Activated T-cell treated with anti-CD3 and anti-CD28 coated beads, Interleukin-2, amount 50 U/mL, for 1 hour (primary cell): ENCODE data around the gene ACO2.

Source experiments
- DNase-seq: peaks from one replicate; pipeline ENCODE4 v3.0.0-alpha.2; 2020

Gene ACO2

DNA sequence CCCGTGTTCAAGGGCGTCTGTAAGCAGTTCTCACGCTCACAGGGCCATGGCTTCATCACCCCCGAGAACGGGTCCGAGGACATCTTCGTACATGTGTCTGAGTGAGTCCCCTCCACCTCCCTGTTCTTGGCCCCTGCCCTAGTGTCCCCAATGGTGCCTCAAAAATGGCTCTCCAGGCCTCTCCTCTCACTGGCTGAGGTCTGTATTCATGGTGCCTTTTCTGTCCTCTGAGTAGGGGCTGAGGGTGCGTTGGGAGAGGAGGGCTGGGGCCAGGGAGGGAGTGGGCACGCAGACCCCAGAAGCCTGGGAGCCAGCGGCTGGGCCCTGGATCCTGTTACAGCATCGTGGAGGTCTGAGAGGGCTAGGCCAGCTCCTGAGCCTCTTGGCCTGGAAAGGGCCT, 104.8 kb downstream of the ACO2 start:
- no peak for DNase-seq

DNA sequence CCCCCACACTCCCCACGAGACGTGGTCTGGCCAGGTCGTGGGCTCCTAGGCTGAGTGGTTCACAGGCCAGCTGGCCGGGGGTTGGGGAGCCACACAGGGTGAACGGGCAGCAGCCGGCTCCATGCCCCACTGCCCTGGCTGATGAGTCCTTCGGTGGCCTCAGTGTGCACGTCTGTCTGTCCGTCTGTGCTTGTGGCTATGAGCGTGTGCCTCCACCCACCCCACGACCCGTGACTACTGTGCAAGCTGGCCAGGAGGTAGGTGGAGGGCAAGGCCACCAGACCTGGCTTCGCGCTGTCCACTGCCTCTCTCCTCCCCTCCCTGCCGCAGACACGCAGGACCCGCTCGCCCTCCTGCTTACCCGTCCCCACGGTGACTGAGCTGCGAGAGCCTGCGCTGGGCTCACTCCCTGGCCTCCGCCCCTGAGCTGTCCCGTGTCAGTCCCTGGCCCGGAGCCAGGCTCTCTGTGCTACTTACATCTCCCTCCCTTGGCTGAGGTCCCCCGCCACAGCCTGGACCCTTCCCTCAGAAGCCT, 106.0 kb downstream of the ACO2 start:
- no peak for DNase-seq

DNA sequence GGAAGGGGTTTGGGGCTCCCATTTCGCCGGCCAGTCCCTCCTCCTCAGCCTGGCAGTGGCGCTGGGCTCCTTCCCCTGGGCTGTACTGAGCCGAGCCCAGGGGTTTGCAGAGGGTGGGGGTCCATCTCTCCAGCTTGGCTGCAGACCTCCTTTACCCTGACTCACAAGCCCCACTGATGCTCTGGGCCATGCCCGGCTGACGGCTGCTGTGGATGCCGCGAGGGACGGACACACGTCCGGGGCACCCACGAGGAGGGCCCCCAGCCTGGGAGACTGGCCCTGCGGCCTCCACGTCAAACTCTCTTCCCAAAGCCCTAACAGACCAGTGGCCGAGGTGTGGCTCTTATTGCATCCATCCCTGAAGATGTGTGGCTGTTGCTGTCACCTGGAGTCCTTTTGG, 106.6 kb downstream of the ACO2 start:
- no peak for DNase-seq

DNA sequence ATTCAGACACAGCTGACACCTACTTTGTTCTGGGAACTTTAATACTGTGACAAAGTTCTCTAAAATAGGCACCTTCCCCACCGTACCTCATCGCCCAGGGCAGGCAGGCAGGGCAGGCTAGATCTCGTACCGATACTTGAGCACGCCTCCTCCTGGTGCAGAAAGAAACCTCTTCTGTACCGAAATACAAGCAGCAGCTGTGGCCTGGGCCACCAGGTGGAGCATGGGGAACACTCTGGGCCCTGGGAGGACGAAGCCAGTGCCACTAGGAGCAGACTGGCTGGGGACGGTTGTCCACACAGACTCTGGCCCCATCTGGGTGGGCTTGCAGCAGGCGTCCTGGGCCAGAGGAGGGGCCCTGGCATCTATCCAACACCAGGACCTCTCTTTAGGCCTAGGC, 108.0 kb downstream of the ACO2 start:
- DNase-seq, result peak; percentile 34

DNA sequence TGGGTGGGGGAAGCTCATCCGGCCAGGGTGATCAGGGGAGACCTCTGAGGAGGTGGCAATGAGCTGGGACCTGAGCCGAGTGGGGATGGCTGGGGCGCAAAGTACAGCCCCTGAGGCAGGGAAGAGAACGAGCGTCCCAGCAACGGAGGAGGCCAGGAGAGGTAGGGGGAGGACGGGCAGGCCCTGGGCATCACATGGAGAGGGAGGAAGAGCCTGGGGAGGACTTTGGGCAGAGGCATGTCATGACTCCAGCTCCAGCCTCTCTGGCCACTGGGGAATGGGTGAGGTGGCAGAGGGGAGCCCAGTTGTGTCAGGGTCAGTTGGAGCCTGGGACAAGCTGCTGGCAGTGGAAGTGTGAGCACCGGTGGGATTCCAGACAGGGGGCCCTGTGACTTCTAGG, 109.2 kb downstream of the ACO2 start:
- no peak for DNase-seq
